ENCODE measurements around the gene ZBTB43.

DNA sequence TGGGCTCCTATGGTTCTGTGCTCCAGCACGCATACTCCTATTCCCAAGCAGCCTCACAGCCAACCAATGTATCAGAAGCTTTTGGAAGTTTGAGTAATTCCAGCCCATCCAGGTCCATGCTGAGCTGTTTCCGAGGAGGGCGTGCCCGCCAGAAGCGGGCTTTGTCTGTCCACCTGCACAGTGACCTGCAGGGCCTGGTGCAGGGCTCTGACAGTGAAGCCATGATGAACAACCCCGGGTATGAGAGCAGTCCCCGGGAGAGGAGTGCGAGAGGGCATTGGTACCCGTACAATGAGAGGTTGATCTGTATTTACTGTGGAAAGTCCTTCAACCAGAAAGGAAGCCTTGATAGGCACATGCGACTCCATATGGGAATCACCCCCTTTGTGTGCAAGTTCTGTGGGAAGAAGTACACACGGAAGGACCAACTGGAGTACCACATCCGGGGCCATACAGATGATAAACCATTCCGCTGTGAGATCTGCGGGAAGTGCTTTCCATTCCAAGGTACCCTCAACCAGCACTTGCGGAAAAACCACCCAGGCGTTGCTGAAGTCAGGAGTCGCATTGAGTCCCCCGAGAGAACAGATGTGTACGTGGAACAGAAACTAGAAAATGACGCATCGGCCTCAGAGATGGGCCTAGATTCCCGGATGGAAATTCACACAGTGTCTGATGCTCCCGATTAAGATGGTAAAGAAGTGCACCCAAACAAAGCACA, 75.5 kb downstream of the ZBTB43 start:
- no peak for TF ChIP-seq CTCF (IDR thresholded peaks at IDR 0.05; ENCODE audit: insufficient read depth, low read length, poor library complexity, severe bottlenecking)
- no peak for TF ChIP-seq EZH2phosphoT487 (conservative IDR thresholded peaks at IDR 0.05; ENCODE audit: low read length)
